Natural killer cell (primary cell): Measurements from ENCODE around the gene CDCA7. TPM values are rescaled to one million over a fixed set of nuclear protein-coding genes. Genes with fewer than 3 reads are reported as not detected.

Experiments used
- ATAC-seq, 3 donors: fragments of 150-1000 bp in 2 of 3; fragments of 200-7000 bp in 1 of 3; cut with Tn5 transposase; 1 replicate in 1 of 3; 2 replicates in 2 of 3; pipeline ENCODE4 v1.10.0; 2021; ENCODE audit warnings: mild to moderate bottlenecking in 2 of 3, moderate library complexity in 2 of 3
- DNase-seq, 2 donors: peaks; one replicate each; pipeline versions ENCODE4 v3.0.0 to v3.0.0-alpha.2; 2013 to 2021; ENCODE audit warnings: mixed read lengths in 1 of 2
- H3K27ac ChIP-seq: one replicate; pipeline ENCODE4 v1.5.1; 2013; ENCODE audit warnings: mild to moderate bottlenecking, low read length
- H3K27me3 ChIP-seq: one replicate; pipeline ENCODE4 v1.6.1; 2013; ENCODE audit warnings: low read length; ENCODE audit not compliant: control insufficient read depth, insufficient read depth
- H3K36me3 ChIP-seq: one replicate; pipeline ENCODE4 v1.6.1; 2013; ENCODE audit warnings: low read length; ENCODE audit not compliant: control insufficient read depth, insufficient read depth
- H3K4me1 ChIP-seq: one replicate; pipeline ENCODE4 v1.6.1; 2013; ENCODE audit warnings: low read length; ENCODE audit not compliant: control insufficient read depth, insufficient read depth
- H3K4me3 ChIP-seq: one replicate; pipeline ENCODE4 v1.5.1; 2013; ENCODE audit warnings: low read length
- H3K9me3 ChIP-seq: one replicate; pipeline ENCODE4 v1.6.1; 2013; ENCODE audit warnings: low read length; ENCODE audit not compliant: control insufficient read depth, insufficient read depth
- H3K27ac Mint-ChIP-seq, 2 donors: one replicate each; pipeline ENCODE4 v1.8.0; 2022; ENCODE audit warnings: mild to moderate bottlenecking in 2 of 2, mixed read lengths in 2 of 2, moderate library complexity in 1 of 2
- H3K27me3 Mint-ChIP-seq, 2 donors: one replicate each; pipeline ENCODE4 v1.8.0; 2022; ENCODE audit warnings: low read depth in 2 of 2, mixed read lengths in 2 of 2
- H3K36me3 Mint-ChIP-seq: one replicate; pipeline ENCODE4 v1.8.0; 2022; ENCODE audit warnings: mixed read lengths
- H3K4me1 Mint-ChIP-seq, 2 donors: one replicate each; pipeline ENCODE4 v1.8.0; 2022; ENCODE audit warnings: mixed read lengths in 2 of 2
- H3K4me3 Mint-ChIP-seq: one replicate; pipeline ENCODE4 v1.8.0; 2022; ENCODE audit warnings: mild to moderate bottlenecking, moderate library complexity, mixed read lengths
- H3K9me3 Mint-ChIP-seq, 2 donors: one replicate each; pipeline ENCODE4 v1.8.0; 2022; ENCODE audit warnings: mixed read lengths in 2 of 2
- WGBS: methylation state at CpG from one replicate; pipeline ENCODE4 v1.1.7; 2013; ENCODE audit warnings: missing lambda C conversion rate; ENCODE audit not compliant: insufficient coverage; 5-methylcytosine and 5-hydroxymethylcytosine counted together
- intact Hi-C: fragments of 100-400 bp; cut with micrococcal nuclease; formaldehyde crosslinking; loops from one replicate; pipeline ENCODE4 v1.14.2; 2022
- total RNA-seq, 4 donors: library from RNA; stranded (reverse); fragments of 120-200 nt in 1 of 4; gene quantifications; one replicate each; pipeline versions ENCODE4 v1.2.3 to v1.2.4, GENCODE V29; 2013 to 2022
- TF ChIP-seq, protein P1 (sequence below): fragments of 200-600 bp; IDR thresholded peaks from one replicate; pipeline ENCODE4 v1.8.0; 2022; ENCODE audit warnings: antibody characterized with exemption

The CDCA7 gene
- total RNA-seq, 3 donors from 2014 or later (not counting 1 experiment from before 2014, with no cell fraction given): 1.4 to 1.6 (median 1.5) TPM

DNA sequence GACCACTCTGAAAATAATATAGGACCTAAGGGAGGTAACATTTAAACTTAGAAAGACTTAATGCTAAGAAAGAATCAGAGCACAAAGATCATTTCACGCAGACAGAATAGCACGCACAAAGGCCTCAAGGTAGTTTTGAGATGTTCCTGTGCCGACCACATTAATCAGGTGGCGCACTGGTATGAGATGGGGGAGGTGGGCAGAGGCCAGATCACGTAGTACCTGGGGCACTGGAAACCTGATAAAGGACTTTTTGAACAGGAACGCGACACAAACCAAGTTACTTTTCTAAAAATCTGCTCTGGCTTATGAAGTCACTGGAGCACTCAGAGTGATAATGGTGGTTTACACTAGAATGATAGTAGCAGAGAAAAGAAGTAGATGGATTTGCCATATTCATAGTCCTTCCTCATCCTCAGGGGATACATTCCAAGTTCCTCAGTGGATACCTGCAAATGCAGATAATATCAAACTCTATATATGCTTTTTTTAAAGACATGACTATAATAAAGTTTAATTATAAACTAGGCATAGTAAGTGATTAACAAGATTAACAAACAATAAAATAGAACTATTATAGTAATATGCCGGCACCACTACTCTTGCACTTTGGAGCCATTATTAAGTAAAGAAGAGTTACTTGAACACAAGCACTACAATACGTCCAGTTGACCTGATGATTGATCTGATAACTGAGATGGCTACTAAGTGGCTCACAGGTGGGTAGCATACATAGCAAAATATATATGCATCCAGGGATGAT lies 42.6 kb upstream of the CDCA7 start:
- 83% methylated on average over 9 of the region's 9 CpGs for WGBS

GRCh38 chr2:173323371-173323770 lies 31.3 kb upstream of the CDCA7 start:
- Mint-ChIP-seq H3K36me3 (peaks cover 12% of the 10 kb centered on the region), H3K4me3 (no peak overlapping the region), H3K9me3 (peaks cover 4 to 5% of the 10 kb centered on the region in 2 donors), H3K27ac (no peak overlapping the region), H3K4me1 (no peaks in the 10 kb centered on the region), H3K27me3 (peaks cover 5 to 18% of the 10 kb centered on the region in 2 donors)
- no peaks in the 10 kb centered on the region for H3K4me1 ChIP-seq
- no peak for ATAC-seq
- no peak overlapping the region for H3K27ac ChIP-seq
- no peaks in the 10 kb centered on the region for H3K27me3 ChIP-seq
- WGBS: 80% methylated on average over 4 of the region's 6 CpGs
- no peak for DNase-seq
- no peak overlapping the region for H3K4me3 ChIP-seq
- no peaks in the 10 kb centered on the region for H3K36me3 ChIP-seq
- peaks cover 9% of the 10 kb centered on the region for H3K9me3 ChIP-seq
- TF ChIP-seq, protein P1, sequence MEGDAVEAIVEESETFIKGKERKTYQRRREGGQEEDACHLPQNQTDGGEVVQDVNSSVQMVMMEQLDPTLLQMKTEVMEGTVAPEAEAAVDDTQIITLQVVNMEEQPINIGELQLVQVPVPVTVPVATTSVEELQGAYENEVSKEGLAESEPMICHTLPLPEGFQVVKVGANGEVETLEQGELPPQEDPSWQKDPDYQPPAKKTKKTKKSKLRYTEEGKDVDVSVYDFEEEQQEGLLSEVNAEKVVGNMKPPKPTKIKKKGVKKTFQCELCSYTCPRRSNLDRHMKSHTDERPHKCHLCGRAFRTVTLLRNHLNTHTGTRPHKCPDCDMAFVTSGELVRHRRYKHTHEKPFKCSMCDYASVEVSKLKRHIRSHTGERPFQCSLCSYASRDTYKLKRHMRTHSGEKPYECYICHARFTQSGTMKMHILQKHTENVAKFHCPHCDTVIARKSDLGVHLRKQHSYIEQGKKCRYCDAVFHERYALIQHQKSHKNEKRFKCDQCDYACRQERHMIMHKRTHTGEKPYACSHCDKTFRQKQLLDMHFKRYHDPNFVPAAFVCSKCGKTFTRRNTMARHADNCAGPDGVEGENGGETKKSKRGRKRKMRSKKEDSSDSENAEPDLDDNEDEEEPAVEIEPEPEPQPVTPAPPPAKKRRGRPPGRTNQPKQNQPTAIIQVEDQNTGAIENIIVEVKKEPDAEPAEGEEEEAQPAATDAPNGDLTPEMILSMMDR: no peak
- intact Hi-C loops: no loop called here

More for the DNA sequence above, 42.6 kb upstream of the CDCA7 start:
- H3K4me3 ChIP-seq: no peak overlapping the region
- DNase-seq (no peak), ATAC-seq (no peak)
- TF ChIP-seq, protein P1: no peak
- no peak overlapping the region for H3K27ac Mint-ChIP-seq
- intact Hi-C loops: no loop called here
- no peaks in the 10 kb centered on the region for H3K36me3 ChIP-seq
- no peaks in the 10 kb centered on the region for H3K9me3 ChIP-seq
- no peak overlapping the region for H3K4me3 Mint-ChIP-seq
- no peak overlapping the region for H3K27ac ChIP-seq
- no peaks in the 10 kb centered on the region for H3K27me3 ChIP-seq
- H3K4me1 ChIP-seq: no peaks in the 10 kb centered on the region
- no peaks in the 10 kb centered on the region for H3K36me3 Mint-ChIP-seq
- no peaks in the 10 kb centered on the region for H3K9me3 Mint-ChIP-seq
- no peaks in the 10 kb centered on the region for H3K4me1 Mint-ChIP-seq
- H3K27me3 Mint-ChIP-seq: peaks cover 0 to 2% of the 10 kb centered on the region in 2 donors

DNA sequence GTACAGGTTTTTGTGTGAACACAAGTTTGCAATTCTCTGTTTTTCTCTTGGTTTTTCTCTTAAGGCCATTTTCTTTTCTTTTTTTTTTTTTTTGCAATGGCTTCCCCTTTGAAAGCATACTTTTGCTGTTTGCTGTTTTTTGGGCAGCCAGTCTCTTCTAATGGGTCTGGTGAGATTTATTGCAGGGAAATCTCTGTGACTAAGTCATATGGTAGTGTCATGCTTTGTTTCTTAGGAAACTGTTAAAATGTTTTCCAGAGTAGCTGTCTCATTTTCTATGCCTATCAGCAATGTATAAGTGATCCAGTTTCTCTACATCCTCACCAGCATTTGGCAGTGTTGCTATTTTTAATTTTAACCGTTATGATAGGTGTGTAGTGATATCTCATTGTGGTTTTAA lies 27.9 kb upstream of the CDCA7 start:
- Histone ChIP-seq H3K36me3 (no peaks in the 10 kb centered on the region), H3K27ac (no peak overlapping the region), H3K9me3 (peaks cover 9% of the 10 kb centered on the region), H3K27me3 (no peaks in the 10 kb centered on the region), H3K4me1 (no peaks in the 10 kb centered on the region), H3K4me3 (no peak overlapping the region)
- TF ChIP-seq, protein P1: no peak
- peaks cover 8 to 10% of the 10 kb centered on the region in 2 donors for H3K27me3 Mint-ChIP-seq
- peaks cover 6% of the 10 kb centered on the region for H3K36me3 Mint-ChIP-seq
- no peaks in the 10 kb centered on the region for H3K4me1 Mint-ChIP-seq
- ATAC-seq (no peak), DNase-seq (no peak)
- intact Hi-C loops: no loop called here
- H3K9me3 Mint-ChIP-seq: peaks cover 8 to 9% of the 10 kb centered on the region in 2 donors
- no CpG with 5 or more reads among the region's 1 CpG for WGBS
- no peak overlapping the region for H3K4me3 Mint-ChIP-seq
- no peak overlapping the region for H3K27ac Mint-ChIP-seq
